Activated CD8-positive, alpha-beta memory T cell treated with anti-CD3 and anti-CD28 coated beads, Interleukin-2, amount 50 U/mL, for 24 hours (primary cell): Measurements from ENCODE around the gene ZNF664.

Source experiments
- DNase-seq: peaks from one replicate; pipeline ENCODE4 v3.0.0-alpha.2; 2020; ENCODE audit errors: extremely low read depth

Gene ZNF664

DNA sequence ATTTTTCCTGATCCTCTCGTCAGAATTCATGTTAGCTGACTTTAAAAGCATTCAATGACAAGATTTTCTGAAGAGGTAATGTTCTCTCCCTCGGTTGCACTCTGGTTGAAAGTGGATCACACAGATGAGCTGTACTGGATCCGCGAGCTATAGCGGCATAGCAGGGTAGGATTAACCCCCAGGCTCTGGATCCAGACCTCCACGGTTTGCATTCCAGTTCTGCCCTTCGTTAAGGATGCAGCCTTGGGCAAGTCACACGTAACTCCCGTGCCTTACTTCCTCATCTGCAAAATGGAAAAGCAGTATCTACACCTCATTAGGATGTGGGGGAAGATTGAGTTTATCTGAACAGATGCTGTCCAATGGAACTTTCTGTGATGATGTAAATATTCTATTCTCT, 14.1 kb upstream of the ZNF664 start:
- DNase-seq = no peak

DNA sequence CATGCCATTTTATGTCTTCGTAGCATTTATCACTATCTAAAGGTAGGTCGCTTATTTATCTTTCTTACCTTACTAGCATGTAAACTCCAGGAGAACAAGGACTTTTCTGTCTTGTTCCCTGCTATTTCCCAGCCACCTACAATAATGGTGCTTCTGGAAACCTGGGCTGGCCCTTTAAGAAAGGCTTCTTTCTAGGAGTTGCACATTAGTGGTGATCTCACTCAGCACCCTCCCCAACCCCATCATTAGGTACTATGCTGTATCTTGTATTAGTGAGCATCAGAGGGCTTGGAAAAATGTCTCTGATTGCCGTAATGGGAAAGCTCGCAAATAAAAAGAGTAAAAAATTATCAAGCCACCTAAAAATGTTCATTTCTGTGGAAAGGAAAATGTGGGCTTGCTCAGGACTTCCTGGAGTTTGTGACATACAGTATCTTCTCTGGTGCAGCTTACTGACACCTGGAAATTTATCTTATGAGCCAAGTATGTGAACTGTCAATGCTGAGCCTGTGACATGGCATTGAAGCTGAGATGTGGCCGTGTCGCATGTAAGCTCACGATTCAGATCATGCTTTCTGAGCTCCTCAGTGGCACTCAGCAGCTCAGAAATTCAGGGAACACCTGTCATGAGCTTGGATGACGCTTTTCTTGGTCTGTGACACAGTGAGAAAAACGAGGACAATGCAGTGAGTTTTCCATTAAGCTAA, 12.8 kb upstream of the ZNF664 start:
- no peak for DNase-seq

DNA sequence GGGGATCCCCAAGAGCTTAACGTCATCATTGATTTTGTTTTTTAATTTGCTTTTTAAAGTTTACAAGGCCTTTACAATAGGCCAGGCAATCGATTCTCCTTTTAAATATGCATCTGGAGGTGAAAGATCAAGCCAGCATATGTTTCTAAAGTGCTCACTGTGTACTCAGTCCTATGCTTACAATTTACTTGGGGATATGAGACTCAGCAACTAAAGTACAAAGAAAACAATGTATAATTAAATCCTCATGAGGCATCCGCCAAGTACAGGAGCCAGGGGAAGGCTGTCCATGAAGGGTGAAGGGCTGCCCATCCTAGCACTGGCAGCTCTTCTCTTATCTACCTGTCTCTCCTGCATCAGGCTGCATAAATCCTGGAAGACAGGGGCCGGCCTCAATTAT, 12.2 kb upstream of the ZNF664 start:
- no peak for DNase-seq

DNA sequence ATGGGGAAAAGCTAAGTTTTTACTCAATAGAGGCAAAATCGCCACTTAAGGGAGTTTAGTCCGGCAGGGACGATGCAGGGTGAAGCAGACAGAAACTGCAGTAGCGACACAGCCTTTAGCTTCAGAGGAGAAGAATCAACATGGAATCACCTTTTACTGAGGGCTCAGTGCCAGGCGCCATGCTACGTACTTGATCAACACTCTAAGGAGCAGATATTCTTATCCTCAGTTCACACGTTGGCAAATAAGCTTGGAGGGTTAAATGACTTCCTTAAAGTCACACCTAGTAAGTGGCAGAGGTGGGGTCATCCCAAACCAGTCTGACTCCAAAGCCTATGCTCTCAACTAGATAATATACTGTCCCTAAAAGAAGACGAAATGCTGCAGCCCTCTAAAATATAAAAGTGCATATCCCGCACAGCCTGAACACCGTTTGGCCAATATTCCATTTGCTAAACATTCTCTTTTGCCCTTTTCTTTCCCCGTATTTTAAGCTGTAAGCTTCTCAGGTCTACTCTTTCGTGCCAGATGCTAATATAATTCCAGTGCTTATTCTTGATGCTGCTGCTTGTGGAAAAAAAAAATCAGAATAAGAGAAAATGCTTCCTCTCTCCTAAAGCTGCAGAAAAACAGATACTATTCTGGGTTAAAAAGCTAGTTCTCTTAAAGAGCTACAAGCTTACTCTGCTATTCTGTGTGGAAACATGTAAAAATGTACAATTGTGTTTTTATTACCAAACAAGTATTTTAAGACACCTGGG, 11.2 kb upstream of the ZNF664 start:
- DNase-seq = no peak

DNA sequence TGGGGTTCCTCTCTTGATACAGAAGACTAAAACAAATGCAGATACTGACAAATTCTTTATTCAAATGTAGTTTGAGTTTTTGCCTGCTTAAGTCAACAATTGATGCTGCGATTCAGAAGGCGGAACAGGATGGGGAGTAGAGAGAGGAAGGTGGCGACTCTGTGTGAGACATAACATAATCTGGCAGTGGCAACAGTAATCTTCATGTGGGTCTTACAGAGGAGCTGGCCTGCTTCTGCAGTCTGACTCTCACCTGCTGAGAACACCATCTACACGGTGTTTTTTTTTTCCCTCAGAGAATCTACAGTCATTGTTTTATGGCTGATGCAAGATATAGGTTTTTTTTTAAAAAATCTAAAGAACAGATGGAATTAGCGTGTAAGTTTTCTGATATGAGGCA, 10.5 kb upstream of the ZNF664 start:
- DNase-seq = no peak

DNA sequence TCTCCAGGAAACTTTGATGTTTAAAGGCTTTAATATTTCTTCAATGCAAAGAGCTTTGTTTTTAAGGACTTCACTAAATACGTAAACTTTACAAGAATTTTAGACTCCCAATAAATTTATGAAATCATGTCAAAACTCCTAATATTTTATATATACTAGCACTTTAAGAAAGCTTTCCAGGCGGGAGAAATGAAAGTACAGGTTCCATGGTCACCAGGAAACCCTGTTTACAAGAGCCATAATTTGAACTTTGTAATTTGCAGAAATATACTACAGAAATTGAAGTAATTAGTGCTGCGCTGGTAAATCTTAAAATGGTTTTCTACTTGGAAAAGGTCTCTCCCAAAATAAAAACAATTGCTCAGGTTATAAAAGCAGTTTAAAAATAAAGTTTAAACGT, 9.2 kb upstream of the ZNF664 start:
- DNase-seq = no peak

DNA sequence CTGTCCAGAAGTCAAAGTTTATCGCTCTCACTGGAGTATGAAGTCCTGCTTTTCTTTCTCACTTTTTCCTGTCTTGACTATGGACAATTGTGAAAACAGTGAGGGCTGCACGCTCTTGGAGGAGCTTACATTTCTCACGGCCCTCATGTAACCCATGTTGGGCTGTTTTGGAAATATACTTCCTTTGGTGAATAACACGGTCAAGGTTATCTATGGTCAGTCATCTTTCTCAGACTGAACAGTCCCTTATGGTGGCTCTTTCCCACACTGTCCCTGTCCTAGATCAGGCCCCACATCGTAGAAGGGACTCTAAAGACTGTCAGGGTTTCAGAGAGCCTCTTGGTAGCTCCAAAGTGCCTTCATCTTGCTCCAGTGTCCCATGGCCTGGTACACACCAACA, 7.6 kb upstream of the ZNF664 start:
- no peak for DNase-seq

DNA sequence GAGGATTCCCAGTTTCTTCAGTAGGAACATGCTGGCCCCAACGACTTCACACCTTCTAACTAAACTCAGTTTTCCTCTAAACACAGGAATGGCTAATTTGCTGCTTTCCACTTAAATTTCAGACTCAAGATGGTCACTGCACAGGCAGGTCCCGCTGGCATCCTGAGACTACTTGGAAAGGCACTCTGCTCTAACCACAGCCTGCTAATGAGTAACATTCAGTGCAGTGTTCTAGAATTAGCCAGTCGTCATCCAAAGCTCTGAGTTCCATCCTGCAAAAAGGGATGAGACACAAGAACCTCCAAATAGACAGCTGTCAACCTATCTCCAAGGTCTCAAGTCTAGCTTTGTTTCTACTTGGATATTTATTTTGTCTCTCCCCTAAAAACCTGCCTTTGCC, 6.4 kb upstream of the ZNF664 start:
- no peak for DNase-seq

DNA sequence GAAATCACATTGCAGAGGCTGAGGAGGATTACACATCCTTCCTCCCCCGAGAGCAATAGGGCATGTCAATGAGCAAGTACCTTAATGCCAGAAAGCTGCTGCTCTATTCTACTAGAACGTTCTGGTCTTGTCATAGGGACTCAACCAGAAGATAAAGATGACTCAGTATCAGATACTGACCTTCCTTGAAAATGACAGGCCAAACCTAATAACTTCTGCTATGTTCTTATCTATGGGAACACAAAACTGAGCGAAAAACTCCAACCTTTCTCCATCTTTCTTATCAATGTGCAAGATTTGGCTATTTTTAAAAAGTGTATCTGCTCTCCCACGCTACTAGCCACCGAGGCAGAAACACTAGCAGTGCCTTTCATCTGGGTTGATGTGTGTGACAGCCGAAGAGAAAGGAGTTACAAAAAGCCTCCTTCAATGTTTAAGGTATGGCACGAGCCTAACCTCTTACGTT, 5.9 kb upstream of the ZNF664 start:
- DNase-seq = no peak

DNA sequence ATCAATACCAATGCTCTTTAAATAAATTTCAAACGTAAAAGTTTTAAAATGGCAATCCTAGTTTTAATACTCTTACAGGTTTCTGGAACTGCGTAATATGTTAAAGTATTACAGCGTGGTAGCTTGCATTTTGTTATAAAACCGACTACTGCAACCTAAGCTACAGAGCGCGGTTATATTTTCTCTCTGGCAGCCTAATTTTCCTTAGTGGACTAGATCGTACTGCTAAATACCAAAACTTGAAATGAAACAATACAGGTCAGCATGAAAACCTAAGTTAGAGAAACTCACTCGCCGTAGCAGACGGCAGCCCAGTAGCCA, 1.6 kb upstream of the ZNF664 start:
- DNase-seq = no peak

DNA sequence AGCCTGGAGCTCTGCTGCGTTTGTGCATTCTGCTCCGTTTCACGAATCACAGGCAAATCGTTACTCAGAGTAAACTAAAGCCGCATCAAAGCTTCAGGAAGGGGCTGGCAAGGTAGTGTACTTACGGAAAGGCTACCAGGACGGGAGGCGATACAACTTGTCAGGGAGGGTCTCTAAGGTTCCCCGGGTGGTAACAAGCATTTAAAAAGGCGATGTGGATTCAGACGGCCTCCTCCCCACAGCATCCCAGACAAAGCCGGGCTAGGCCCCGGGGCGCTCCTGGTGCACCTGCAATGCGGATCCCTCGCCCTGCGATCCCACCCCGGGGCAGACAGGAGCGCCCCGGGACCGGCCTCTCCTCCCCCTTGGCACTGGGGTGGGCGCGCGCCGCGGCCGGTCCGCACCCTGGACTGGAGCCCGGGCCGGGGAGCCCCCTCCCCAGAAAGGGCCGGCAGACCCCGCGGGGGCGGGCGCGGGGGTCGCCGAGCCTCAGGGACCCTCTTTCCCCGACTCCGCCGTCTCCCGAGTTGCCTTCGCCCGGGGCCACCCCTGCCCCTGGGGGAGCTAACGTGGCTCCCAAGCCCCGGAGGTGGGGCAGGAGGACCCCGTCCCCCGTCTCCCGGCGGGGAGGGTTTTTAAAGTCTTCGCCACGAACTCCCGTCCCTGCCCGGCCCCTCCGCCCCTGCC, 1.1 kb upstream of the ZNF664 start:
- DNase-seq = no peak

DNA sequence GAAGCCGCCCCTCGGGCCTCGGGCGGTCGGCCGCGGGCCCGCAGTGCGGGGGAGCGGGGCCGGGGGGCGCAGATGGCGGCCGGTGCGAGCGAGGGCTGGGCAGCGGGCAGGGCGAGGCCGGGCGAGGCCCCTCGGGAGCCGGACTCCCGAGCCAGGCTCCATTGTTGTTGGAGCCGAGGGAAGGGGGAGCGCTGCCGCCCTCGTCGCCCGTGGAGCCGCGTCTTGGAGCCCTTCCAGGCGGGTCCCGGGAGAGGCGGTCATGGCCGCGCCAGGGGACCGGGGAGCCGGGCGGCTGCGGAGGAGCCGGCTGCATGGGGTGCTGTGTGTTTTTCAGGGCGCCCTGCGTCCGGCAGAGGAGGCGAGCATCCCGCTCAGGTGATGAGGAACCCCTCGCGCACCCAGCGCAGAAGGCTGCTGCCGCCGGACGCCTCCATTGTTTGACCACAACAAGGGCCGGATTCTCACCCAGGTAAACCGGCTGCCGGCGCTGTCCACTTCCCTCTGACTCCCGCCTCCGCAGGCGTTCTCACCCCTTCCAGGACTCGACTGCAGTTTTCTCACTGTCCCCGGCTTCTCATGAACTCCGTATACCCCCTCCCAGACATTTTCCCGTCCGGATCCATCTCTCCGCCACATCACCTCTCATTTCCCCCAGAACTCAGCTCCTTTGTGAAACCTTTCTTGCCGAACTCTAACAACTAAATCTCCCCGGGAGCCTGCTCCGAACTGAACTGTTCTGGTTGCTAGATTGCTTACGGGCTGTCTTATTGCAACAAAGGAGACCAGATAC, 732 bp downstream of the ZNF664 start:
- no peak for DNase-seq

DNA sequence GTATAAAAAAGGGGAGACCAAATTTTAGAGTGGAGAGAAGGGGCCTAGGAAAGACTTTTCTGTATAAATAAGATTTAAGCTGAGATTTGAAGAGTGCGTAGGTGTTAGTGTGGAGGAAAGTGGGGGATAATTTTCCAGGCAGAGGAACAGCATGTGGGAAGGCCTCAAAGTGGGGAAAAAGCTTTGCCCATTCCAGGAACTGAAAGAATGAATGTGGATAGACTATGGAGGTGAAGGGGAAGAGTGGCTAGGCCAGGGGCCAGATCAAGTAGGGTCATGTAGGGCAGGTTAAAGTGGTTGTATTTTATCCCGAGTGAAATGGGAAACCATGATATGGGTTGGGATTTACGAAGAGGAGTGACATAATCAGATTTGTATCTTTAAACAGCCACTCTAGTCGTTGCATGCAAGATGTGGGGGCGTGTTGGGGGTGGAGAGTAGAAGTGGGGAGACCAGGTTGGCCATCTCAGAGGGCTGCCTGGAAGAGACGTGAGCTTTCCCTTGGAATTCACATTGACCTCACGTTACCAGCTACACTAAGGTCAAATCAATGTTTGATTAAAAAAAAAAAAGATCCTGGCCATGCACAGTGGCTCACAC, 3.3 kb downstream of the ZNF664 start:
- no peak for DNase-seq

DNA sequence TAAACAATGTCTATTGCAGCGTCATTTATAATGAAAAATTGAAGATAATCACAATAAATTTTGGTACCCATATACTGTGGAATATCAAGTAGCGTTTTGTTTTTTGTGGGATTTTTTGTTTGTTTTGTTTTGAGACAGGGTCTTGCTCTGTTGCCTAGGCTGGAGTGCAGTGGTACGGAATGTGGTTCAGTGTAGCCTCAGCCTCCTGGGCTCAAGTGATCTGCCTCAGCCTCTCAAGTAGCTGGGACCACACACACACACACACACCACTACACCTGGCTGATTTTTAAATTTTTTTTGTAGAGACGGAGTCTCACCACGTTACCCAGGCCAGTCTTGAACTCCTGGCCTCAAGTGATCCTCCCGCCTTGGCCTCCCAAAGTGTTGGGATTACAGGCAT, 6.6 kb downstream of the ZNF664 start:
- no peak for DNase-seq

DNA sequence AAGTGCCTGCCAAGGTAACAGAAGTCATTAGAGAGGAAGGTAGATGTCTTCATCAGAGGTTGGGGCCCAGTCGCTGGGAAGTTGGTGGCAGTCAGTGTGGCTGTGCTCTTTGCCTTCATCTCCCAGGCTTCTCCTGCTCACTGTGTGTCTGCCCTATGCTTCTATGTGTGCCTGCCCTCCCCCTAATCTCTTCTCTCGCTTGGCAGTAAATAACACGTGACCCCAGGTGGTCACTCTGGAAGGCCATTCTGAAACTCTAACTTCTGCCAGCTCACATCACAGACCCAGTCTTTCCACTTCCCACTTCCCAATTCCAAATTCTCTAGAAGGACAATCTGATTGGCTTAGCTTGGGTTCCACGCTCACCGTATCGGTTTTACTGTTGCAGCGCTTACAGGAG, 9.3 kb downstream of the ZNF664 start:
- no peak for DNase-seq

DNA sequence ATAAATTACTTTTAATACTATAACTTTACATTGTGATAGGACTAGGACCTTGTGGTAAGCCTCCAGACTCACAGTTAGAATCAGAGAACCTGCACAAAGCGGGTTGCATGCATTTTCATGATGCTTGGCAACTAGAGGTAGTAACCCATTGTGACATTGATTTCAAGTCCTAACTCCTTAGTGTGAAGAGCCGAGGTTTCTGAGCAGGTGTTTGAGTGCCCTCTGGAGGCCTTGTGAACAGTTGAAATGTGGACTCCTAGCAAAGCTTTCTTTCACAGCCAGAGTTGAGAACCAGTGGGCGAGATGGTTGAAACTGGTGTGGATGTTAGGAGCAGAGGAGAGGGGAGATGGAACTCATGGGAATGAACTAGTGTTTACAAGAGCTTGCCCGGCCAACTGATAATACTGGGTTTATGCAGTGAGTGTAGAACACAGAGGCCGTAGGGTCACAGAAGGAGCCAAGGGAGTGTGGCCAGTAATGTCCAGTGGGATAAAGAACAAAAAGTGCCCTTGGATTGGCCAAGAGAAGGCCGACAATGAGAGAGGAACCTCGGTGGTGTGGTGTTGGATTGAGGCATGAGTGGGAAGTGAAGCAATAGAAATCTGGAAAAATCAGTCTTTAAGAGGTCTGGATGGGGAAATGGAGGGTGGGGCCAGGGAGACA, 10.9 kb downstream of the ZNF664 start:
- DNase-seq = no peak

DNA sequence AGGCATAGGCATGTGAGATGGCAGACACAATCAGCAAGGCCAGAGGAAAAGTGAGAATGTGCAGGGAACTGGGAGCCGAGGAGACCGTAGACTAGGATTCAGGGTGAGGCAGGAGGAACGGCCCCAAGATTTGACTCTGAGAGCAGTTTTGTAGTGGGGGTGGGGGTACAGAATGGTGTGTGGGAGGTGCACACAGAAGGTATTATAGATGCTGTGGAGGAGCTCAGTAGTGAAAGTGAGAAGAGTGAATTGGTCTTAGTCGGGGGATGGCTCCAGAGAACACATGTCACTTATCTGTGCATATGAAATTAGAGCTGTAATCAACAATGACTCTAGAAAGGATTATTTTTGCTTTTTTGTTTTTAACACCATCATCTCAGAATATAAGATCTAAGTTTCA, 11.9 kb downstream of the ZNF664 start:
- no peak for DNase-seq

DNA sequence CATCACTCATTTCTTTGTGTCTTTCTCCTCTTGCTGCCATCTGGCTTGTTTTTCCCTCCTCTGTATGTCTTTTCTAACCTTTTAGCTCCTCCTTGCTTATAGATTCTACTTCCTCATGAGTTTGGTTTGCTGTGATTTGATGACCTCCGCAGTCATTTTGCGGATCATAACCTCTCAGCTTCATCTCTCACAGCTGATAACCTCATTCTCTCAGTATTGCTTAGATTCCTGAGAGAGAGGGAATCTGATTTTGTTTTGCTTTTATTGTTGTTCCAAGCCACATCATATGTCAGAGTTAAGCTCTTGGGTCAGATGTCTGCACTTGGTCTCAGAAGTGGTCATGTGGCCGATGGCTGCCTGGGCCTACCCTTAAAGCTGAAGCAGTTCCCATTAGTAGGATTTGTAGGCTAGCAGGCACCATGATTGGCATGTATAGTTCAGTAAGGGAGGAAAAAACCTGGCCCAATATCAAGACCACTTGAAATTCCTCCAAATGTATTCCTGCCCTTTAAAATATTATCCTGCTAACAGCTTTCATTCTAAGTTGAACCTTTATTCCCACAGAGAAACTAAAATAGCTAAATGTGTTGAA, 13.5 kb downstream of the ZNF664 start:
- no peak for DNase-seq

DNA sequence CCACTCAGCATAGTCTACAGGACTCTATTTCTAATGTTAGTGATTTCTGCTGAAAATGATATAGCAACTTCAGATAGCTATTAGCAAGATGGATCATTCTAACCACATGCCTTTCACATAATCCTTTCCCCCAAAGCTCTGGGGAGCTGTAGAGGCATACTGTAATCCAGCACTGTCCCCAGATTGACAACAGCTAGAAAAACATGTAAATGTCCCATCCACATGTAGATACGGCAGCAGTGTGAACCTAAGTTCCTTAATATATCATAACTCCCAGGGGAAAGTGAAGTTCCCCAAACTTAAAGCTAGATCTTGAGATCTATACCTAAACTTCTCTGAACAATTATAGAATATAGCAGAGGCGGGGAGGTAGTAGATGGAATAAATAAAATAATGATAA, 14.0 kb downstream of the ZNF664 start:
- no peak for DNase-seq

DNA sequence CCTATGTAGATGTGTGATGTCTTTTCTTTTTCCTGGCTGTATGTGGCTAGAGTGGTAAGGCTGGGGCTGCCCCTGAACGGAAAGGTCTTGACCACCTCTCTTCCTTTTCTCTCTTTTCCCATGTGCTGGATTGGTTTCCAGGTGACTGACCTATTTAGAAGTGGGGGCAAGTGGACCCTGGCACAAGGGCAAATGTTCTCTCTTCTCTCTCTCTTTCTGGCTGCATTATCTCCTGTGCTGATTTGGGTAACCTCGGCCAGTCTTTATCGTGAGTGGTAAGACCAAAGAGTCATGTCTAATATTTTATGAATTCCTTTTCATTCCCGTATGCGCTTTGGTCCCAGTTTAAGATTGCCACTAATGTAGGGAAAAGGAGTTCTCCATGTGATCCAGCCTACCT, 16.2 kb downstream of the ZNF664 start:
- DNase-seq = no peak

DNA sequence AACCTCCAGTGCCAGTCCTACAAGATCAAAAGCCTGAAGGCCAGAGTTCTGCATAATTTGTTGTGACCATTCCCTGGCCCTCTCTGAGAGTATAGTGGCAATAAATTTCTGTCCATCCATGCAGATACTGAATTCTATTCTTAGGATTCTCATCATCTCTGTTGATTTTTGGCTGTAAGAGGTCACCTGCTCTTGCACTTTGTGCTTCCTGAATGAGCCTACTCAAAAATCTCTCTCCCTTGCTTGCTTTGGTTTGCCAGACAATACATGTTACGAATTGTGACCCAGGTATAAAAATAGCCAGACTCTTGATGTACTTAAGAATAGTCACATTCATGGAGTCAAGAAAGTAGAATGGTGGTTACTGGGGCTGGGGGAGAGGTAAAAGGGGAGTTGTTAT, 16.7 kb downstream of the ZNF664 start:
- no peak for DNase-seq
